K562 (cell line): ENCODE measurements around the gene MAPT. TPM values are rescaled to one million over a fixed set of nuclear protein-coding genes. Genes with fewer than 3 reads are reported as not detected.

Source experiments
- ATAC-seq: fragments of 200-7000 bp; cut with Tn5 transposase; 3 replicates; pipeline ENCODE4 v1.9.1; 2020; ENCODE audit warnings: moderate library complexity
- BruUV-seq: library from RNA; stranded (reverse); fragments of 400-500 nt; replicated peaks from 2 replicates; lab custom pipeline; 2021; lab: Mats Ljungman, UMichigan
- CTCF ChIA-PET: fragments of 300-600 bp; formaldehyde crosslinking; extraction: SDS; loops from one replicate; lab custom pipeline; 2021; ENCODE audit warnings: low intra/inter-chr PET ratio; lab: Yijun Ruan, JAX
- POLR2A ChIA-PET: fragments of 300-600, 350-650 bp; sonication (Branson Sonifier 250); formaldehyde crosslinking; extraction: SDS; loops from one replicate; lab custom pipeline; 2021; ENCODE audit warnings: antibody characterized with exemption, inconsistent platforms; lab: Yijun Ruan, JAX
- DNase-seq, 4 experiments: peaks; one replicate each; pipeline versions ENCODE4 v3.0.0 to v3.0.0-alpha.2; 2011 to 2018; ENCODE audit warnings: low spot score in 3 of 4, mixed read lengths in 3 of 4; ENCODE audit errors: extremely low read depth in 1 of 4
- FAIRE-seq: peaks from 2 replicates; lab custom pipeline; 2011; peaks lifted over from hg19 to GRCh38; lab: Jason Lieb, UNC
- H2AFZ ChIP-seq: 2 replicates; pipeline ENCODE4 v1.6.0; 2011; ENCODE audit warnings: low read depth, low read length, control low read depth, inconsistent platforms
- H3K27ac ChIP-seq: fragments of 200-600 bp; 3 replicates; pipeline ENCODE4 v1.8.0; 2011; ENCODE audit warnings: low read depth, mild to moderate bottlenecking, control low read depth, inconsistent platforms, low read length, moderate library complexity, mixed read lengths; ENCODE audit errors: extremely low read depth
- H3K27me3 ChIP-seq, 2 experiments: fragments of 300-600 bp in 1 of 2; 2 replicates in 1 of 2; 3 replicates in 1 of 2; pipeline versions ENCODE4 v1.6.0 to v1.8.0; 2011; ENCODE audit warnings: inconsistent platforms in 2 of 2, low read length in 2 of 2, mild to moderate bottlenecking in 1 of 2, mixed read lengths in 1 of 2, moderate library complexity in 1 of 2; ENCODE audit not compliant: control insufficient read depth in 2 of 2, insufficient read depth in 2 of 2
- H3K36me3 ChIP-seq: fragments of 300-600 bp; 3 replicates; pipeline ENCODE4 v1.8.0; 2011; ENCODE audit warnings: mild to moderate bottlenecking, low read length, inconsistent platforms; ENCODE audit not compliant: control insufficient read depth, insufficient read depth
- H3K4me1 ChIP-seq, 2 experiments: fragments of 200-600 bp in 1 of 2; replicated peaks in 1 of 2; 2 replicates in 1 of 2; 3 replicates in 1 of 2; pipeline versions ENCODE4 v1.5.1 to v1.8.0; 2011; ENCODE audit warnings: inconsistent platforms in 2 of 2, low read length in 2 of 2, mild to moderate bottlenecking in 1 of 2, mixed read lengths in 1 of 2, moderate library complexity in 1 of 2; ENCODE audit not compliant: control insufficient read depth in 2 of 2, insufficient read depth in 2 of 2
- H3K4me2 ChIP-seq: 2 replicates; pipeline ENCODE4 v1.6.1; 2011; ENCODE audit warnings: low read length, control low read depth, inconsistent platforms, mixed read lengths; ENCODE audit not compliant: insufficient read depth
- H3K4me3 ChIP-seq: fragments of 200-600 bp; sonication (generic), shearing (Covaris generic); 2 replicates; pipeline ENCODE4 v1.5.1; 2016; ENCODE audit warnings: control low read depth, inconsistent platforms
- H3K79me2 ChIP-seq: fragments of 200-600 bp; 3 replicates; pipeline ENCODE4 v1.8.0; 2011; ENCODE audit warnings: low read length, inconsistent platforms; ENCODE audit not compliant: control insufficient read depth, insufficient read depth
- H3K9ac ChIP-seq, 2 experiments: 2 replicates each; pipeline versions ENCODE4 v1.6.0 to v1.6.1; 2011; ENCODE audit warnings: low read depth in 2 of 2, low read length in 2 of 2, control low read depth in 1 of 2, inconsistent platforms in 1 of 2, mild to moderate bottlenecking in 1 of 2, mixed read lengths in 1 of 2; ENCODE audit not compliant: insufficient read depth in 1 of 2
- H3K9me1 ChIP-seq: one replicate; pipeline ENCODE4 v1.6.0; 2011; ENCODE audit warnings: inconsistent platforms, mild to moderate bottlenecking, low read length, moderate library complexity; ENCODE audit not compliant: control insufficient read depth, insufficient read depth
- H3K9me3 ChIP-seq: replicated peaks from 2 replicates; pipeline ENCODE4 v1.5.1; 2011; ENCODE audit warnings: low read depth, low read length, inconsistent platforms; ENCODE audit not compliant: control insufficient read depth, insufficient read depth
- H4K20me1 ChIP-seq: replicated peaks from 2 replicates; pipeline ENCODE4 v1.6.1; 2011; ENCODE audit warnings: low read length, inconsistent platforms, mixed read lengths; ENCODE audit not compliant: control insufficient read depth, insufficient read depth
- L3MBTL2 ChIP-seq: fragments of 450-650 bp; IDR thresholded peaks from 2 replicates; pipeline ENCODE4 v1.6.1; 2016; ENCODE audit warnings: mild to moderate bottlenecking, moderate library complexity
- RBM39 ChIP-seq: fragments of 200-400 bp; formaldehyde crosslinking; optimal IDR thresholded peaks from 2 replicates; pipeline ENCODE3; 2018; ENCODE audit warnings: low read depth, low read length
- ZKSCAN3 ChIP-seq: fragments of 250-450 bp; sonication (Bioruptor Pico); IDR thresholded peaks from 2 replicates; pipeline ENCODE4 v1.4.0; 2020
- ZNF644 ChIP-seq: fragments of 200-800 bp; sonication (Bioruptor generic); IDR thresholded peaks from 2 replicates; pipeline ENCODE4 v1.6.1; 2016; ENCODE audit warnings: low read depth, missing genetic modification characterization, missing compliant biosample characterization
- WGBS: fragments of 100-300 bp; shearing (Covaris generic); methylation state at CpG from one replicate; pipeline ENCODE4 v1.1.6; 2016; ENCODE audit warnings: low coverage, mixed read lengths; ENCODE audit not compliant: insufficient coverage; ENCODE audit errors: missing lambda C conversion rate; 5-methylcytosine and 5-hydroxymethylcytosine counted together
- in situ Hi-C: fragments of 300-500 bp; cut with MboI; formaldehyde crosslinking; loops from 4 replicates; pipeline ENCODE4 v1.15.0; 2018; ENCODE audit warnings: inconsistent platforms, mixed read lengths
- intact Hi-C: fragments of 100-400 bp; cut with micrococcal nuclease; formaldehyde crosslinking; loops from 2 replicates; pipeline ENCODE4 v1.14.2; 2022
- polyA plus RNA-seq, 8 experiments: library from polyadenylated mRNA; depleted of rRNA in 4 of 8; stranded (reverse) in 5 of 8; unstranded in 3 of 8; fragments of >200 nt; fragmentation: Nextera tagmentation in 2 of 8; fragmentation: Illumina TruSeq in 1 of 8; extraction: Ambion mirVana in 2 of 8; extraction: Trizol in 1 of 8; gene quantifications; 2 replicates each; pipeline versions ENCODE4 v1.2.1 to v1.2.3, GENCODE V29; 2011 to 2014; ENCODE audit warnings: inconsistent platforms in 1 of 8, missing spikeins in 1 of 8
- total RNA-seq, 7 experiments: library from RNA; depleted of rRNA in 6 of 7; stranded (reverse); fragments of >200 nt in 6 of 7; fragmentation: Illumina TruSeq in 2 of 7; extraction: Trizol in 2 of 7; gene quantifications; 2 replicates each; pipeline versions ENCODE4 v1.2.1 to v1.2.3, GENCODE V29; 2011 to 2021; ENCODE audit warnings: low replicate concordance in 1 of 7

The MAPT gene
- total and polyA plus RNA-seq, 9 of the 15 experiments (the other 6 are each of a cell fraction or from before 2014, with no cell fraction given) = 0.04 to 1.1 (median 0.36) TPM

- in situ Hi-C loops (no loop called here), intact Hi-C loops (no loop called here)
- ChIA-PET CTCF (no interaction called here), POLR2A (interaction anchor here (1.3 kb wide), 1 partner anchor 108 kb away, joined by 3 read pairs; no protein-coding TSS in a partner anchor)
- 32% methylated on average over 28 of the region's 28 CpGs for WGBS
- no peak for DNase-seq
- no peak for FAIRE-seq
- Histone ChIP-seq H3K4me1 (peaks cover 0 to 27% of the 10 kb centered on the region in 2 experiments; a peak in 4 of 5 replicates), H3K9ac (peak overlapping the region in 1 of 2 experiments; percentile 43; a peak in 1 of 4 replicates), H3K4me3 (no peak overlapping the region), H2AFZ (0 out of 2 replicates have a peak overlapping the region, but pooled peaks have one; percentile 16), H3K4me2 (no peak overlapping the region), H3K36me3 (no peaks in the 10 kb centered on the region), H3K27me3 (peaks cover 3 to 34% of the 10 kb centered on the region in 2 experiments; a peak in 3 of 5 replicates), H4K20me1 (peaks cover 3% of the 10 kb centered on the region; the same call in 1 of the 2 replicates), H3K9me1 (no peaks in the 10 kb centered on the region), H3K9me3 (no peaks in the 10 kb centered on the region), H3K79me2 (no peaks in the 10 kb centered on the region), H3K27ac (no peak overlapping the region)
- ATAC-seq = no peak
- no peak for TF ChIP-seq ZNF644 (tag)
- TF ChIP-seq RBM39 = no peak
- TF ChIP-seq L3MBTL2 = 0 out of 2 replicates have a peak, but pooled peaks have one; percentile 19
- TF ChIP-seq ZKSCAN3 (CRISPR knock-in tag) = peak; percentile 93
- BruUV-seq = no TSS peak
Observed at GRCh38 chr17:46011711-46012505, 117.6 kb downstream of the MAPT start.
